ENCODE results near the gene MLXIP. TPM values are rescaled to one million over a fixed set of nuclear protein-coding genes. Genes with fewer than 3 reads are reported as not detected.

MLXIP gene
- total RNA-seq, 3 donors from 2014 or later: 194 to 230 (median 201) TPM

DNA sequence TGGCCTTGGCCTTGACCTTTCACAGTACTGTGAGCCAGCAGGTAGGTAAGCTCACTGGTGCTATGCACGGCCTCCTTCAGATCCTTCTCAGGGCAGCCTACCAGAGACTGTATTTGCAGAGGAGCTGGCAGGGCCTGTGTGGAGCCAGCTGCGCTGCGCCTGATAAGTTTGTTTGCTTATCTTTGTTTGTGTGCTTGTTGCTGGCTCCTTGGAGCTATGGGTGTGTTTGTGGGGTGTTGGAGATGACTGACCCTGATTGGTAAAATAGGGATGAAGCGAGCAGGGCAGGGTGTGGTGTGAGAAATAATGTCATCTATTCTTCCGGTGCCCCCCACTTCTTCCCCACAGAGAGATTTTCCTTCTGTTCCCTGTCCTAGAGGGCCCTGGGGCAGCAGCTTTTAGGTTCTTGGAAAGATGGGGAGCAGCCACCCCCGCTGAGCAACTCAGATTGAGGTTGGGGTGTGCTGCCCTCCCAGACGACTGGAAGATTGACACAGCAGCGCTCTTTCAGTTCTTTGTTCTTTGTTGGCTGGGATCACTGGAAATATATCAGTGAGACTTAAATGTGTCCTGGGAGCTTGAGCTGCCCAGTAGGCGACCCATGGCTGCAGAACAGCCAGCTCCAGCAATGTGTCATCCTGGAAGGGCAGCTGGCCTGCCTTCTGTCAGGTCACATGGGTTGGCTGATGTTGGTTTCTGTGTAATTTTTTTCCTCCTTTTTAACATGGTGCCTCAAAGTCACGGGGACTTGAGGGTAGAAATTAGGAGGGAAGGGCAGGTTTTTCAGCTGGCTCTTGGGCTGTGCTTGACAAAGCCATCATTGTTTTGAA is 19.6 kb downstream of the MLXIP start:
- no peak overlapping the region for H3K4me3 ChIP-seq
- no peaks in the 10 kb centered on the region for H3K36me3 ChIP-seq (ENCODE audit: low read depth)
- TF ChIP-seq, protein P1, sequence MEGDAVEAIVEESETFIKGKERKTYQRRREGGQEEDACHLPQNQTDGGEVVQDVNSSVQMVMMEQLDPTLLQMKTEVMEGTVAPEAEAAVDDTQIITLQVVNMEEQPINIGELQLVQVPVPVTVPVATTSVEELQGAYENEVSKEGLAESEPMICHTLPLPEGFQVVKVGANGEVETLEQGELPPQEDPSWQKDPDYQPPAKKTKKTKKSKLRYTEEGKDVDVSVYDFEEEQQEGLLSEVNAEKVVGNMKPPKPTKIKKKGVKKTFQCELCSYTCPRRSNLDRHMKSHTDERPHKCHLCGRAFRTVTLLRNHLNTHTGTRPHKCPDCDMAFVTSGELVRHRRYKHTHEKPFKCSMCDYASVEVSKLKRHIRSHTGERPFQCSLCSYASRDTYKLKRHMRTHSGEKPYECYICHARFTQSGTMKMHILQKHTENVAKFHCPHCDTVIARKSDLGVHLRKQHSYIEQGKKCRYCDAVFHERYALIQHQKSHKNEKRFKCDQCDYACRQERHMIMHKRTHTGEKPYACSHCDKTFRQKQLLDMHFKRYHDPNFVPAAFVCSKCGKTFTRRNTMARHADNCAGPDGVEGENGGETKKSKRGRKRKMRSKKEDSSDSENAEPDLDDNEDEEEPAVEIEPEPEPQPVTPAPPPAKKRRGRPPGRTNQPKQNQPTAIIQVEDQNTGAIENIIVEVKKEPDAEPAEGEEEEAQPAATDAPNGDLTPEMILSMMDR (IDR thresholded peaks at IDR 0.05): no peak
- peaks cover 71% of the 10 kb centered on the region for H3K4me1 ChIP-seq (ENCODE audit: low read depth)
- intact Hi-C loops (cut with DNase I, micrococcal nuclease): no loop called here
- DNase-seq (peak; percentile 85 to 87 (median 86)), ATAC-seq (peak; percentile 83)
- no peaks in the 10 kb centered on the region for H3K9me3 ChIP-seq

DNA sequence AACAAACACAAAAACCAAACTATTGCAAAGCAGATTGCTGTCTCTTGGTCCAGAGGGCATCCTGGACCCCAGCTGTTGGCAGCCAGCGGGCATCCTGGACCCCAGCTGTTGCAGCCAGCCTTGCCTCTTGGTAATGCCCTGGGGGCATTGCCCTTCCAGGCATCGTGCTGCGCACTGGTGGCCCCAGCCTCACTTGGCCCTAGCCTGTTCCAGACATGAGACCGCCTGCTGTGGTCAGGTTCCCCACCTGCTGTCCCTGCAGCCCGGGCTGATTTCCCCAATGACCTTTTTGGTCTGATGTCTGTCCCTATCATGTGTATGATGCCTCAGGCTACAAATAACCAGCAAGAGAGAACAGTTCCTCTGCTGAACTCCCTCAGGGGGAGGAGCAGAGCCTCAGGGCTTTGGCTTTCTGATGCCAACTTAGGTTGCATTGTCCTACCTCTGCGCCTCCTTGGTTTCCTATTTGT is 20.8 kb downstream of the MLXIP start:
- peak in 2 of 3 donors; percentile 45 to 63 for DNase-seq
- Histone ChIP-seq H3K4me3 (no peak overlapping the region), H3K36me3 (ENCODE audit: low read depth) (no peaks in the 10 kb centered on the region), H3K4me1 (ENCODE audit: low read depth) (peaks cover 80% of the 10 kb centered on the region), H3K9me3 (no peaks in the 10 kb centered on the region)
- intact Hi-C loops (cut with DNase I, micrococcal nuclease): no loop called here
- no peak for ATAC-seq
- TF ChIP-seq, protein P1 (IDR thresholded peaks at IDR 0.05): no peak

DNA sequence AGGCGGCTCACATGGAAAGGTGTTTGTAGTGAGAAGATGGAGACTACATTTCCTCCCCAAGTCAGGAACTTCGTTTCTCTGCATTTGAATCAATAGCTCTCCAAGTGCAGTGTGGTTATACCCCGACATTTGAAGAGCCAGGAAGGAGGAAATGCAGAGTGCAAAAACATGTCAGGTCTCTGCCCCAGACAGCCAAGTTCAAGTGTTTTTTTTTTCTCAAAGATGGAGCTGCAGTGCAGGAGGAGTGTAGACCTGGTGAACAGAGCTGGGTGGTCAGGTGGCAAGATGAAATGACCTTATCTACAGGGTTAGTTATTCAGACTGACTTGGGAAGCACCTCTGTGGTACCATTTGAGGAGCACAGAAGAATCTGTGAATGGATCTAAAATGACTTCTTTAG is 21.3 kb downstream of the MLXIP start:
- DNase-seq: no peak
- TF ChIP-seq, protein P1 (IDR thresholded peaks at IDR 0.05): no peak
- Histone ChIP-seq H3K4me3 (no peak overlapping the region), H3K9me3 (no peaks in the 10 kb centered on the region), H3K36me3 (ENCODE audit: low read depth) (no peaks in the 10 kb centered on the region), H3K4me1 (ENCODE audit: low read depth) (peaks cover 84% of the 10 kb centered on the region)
- intact Hi-C loops (cut with DNase I, micrococcal nuclease): no loop called here
- ATAC-seq: no peak

DNA sequence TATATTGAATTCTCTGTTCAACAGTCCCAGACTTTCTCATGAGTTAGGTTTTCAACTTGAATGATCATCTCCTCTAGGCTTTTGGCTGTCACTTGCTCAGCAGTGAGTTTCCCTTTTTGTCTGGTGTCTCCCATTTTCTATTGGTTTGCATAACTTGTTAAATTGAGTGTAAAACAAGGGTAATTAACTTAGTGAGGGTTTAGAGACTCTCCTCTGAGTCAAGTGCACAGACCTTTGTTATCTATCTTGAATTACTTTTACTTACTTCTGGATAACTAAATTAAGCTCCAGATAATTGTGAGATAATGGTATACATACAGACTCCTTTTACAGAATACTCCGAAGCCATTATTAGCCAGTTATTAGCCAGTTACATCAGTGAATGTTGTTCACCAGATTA is 22.0 kb downstream of the MLXIP start:
- Histone ChIP-seq H3K4me1 (ENCODE audit: low read depth) (peaks cover 91% of the 10 kb centered on the region), H3K36me3 (ENCODE audit: low read depth) (no peaks in the 10 kb centered on the region), H3K4me3 (no peak overlapping the region), H3K9me3 (no peaks in the 10 kb centered on the region)
- intact Hi-C loops (cut with DNase I, micrococcal nuclease): no loop called here
- DNase-seq: no peak
- ATAC-seq: no peak
- TF ChIP-seq, protein P1 (IDR thresholded peaks at IDR 0.05): no peak

DNA sequence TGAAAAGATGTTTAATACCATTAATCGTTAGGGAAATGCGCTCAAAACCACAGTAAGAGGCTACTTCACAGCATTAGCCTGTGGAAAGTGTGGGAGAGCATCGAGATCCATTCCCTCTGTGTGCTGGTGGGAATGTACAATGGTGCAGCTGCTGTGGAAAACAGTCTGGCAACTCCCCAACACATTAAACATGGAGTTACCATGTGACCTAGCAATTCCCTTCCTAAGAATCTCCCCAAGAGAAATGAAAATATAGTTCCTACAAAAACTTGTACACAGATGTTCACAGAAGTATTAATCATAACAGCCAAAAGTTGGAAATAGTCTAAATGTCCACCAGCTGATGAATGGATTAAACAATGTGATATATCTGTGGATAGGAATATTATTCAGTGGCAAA is 23.8 kb downstream of the MLXIP start:
- H3K4me1 ChIP-seq (ENCODE audit: low read depth): peaks cover 93% of the 10 kb centered on the region
- peak in 1 of 3 donors; percentile 17 for DNase-seq
- no peaks in the 10 kb centered on the region for H3K9me3 ChIP-seq
- no peaks in the 10 kb centered on the region for H3K36me3 ChIP-seq (ENCODE audit: low read depth)
- no peak for ATAC-seq
- TF ChIP-seq, protein P1 (IDR thresholded peaks at IDR 0.05): no peak
- intact Hi-C loops (cut with DNase I, micrococcal nuclease): no loop called here
- H3K4me3 ChIP-seq: no peak overlapping the region

Measured in mucosa of descending colon (tissue), 3 donors.